IPS-18c (cell line): ENCODE measurements around the gene C9orf40.

ENCODE experiments used
- H3K4me3 ChIP-seq: 2 replicates; pipeline ENCODE4 v1.7.0; 2013; ENCODE audit warnings: low read depth, mild to moderate bottlenecking, low read length, moderate library complexity; ENCODE audit not compliant: insufficient read depth
- H3K9me3 ChIP-seq: one replicate; pipeline ENCODE4 v1.6.1; 2013; ENCODE audit warnings: mild to moderate bottlenecking, low read length, moderate library complexity; ENCODE audit not compliant: control insufficient read depth, insufficient read depth

C9orf40 gene

GRCh38 chr9:74949859-74950855 lies 2.6 kb downstream of the C9orf40 start:
- Histone ChIP-seq H3K9me3 (no peaks in the 10 kb centered on the region), H3K4me3 (no peak overlapping the region)

DNA sequence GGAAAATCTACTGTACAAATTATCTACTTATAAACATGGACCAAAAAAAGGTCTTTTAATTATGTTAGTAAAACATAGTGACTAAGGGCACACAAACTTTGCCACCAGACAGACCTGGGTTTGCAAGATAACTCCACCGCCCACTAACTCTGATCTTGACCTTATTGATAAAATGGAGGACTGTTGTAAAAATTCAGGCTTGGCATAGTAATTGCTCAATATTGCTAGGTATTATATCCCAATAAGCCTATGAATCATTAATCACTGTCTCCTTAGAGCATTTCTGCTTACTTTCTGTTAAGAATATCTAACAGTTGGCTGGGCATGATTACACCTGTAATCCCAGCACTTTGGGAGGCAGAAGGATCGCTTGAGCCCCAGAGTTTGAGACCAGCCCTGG lies 3.8 kb downstream of the C9orf40 start:
- no peaks in the 10 kb centered on the region for H3K9me3 ChIP-seq

GRCh38 chr9:74946686-74947085 lies 6.0 kb downstream of the C9orf40 start:
- no peak overlapping the region for H3K4me3 ChIP-seq
- H3K9me3 ChIP-seq: no peaks in the 10 kb centered on the region

More for the DNA sequence above, 3.8 kb downstream of the C9orf40 start:
- H3K4me3 ChIP-seq: no peak overlapping the region

GRCh38 chr9:74942801-74943200 lies 9.9 kb downstream of the C9orf40 start:
- no peaks in the 10 kb centered on the region for H3K9me3 ChIP-seq
- H3K4me3 ChIP-seq: no peak overlapping the region

GRCh38 chr9:74940600-74940999 lies 12.1 kb downstream of the C9orf40 start:
- H3K4me3 ChIP-seq: no peak overlapping the region
- no peaks in the 10 kb centered on the region for H3K9me3 ChIP-seq

DNA sequence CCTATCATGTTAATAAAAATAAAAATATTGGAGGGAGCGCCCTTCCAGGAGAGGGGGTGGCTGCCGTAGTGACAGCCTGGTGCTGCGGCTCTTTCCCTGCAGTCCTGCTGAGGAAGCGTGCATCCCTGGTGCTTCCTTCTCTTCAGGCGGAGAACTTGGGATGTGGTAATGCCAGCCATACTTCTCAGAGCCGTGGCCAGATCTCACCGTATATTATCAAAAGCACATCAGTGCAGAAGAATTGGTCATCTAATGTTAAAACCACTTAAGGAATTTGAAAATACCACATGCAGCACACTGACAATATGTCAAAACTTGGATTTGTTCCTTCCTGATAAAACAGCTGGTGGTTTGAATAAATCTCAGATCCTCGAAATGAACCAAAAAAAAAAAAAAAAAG lies 17.7 kb downstream of the C9orf40 start:
- no peak overlapping the region for H3K4me3 ChIP-seq
- no peaks in the 10 kb centered on the region for H3K9me3 ChIP-seq

GRCh38 chr9:74921737-74922136 lies 31.0 kb downstream of the C9orf40 start:
- Histone ChIP-seq H3K4me3 (no peak overlapping the region), H3K9me3 (no peaks in the 10 kb centered on the region)

DNA sequence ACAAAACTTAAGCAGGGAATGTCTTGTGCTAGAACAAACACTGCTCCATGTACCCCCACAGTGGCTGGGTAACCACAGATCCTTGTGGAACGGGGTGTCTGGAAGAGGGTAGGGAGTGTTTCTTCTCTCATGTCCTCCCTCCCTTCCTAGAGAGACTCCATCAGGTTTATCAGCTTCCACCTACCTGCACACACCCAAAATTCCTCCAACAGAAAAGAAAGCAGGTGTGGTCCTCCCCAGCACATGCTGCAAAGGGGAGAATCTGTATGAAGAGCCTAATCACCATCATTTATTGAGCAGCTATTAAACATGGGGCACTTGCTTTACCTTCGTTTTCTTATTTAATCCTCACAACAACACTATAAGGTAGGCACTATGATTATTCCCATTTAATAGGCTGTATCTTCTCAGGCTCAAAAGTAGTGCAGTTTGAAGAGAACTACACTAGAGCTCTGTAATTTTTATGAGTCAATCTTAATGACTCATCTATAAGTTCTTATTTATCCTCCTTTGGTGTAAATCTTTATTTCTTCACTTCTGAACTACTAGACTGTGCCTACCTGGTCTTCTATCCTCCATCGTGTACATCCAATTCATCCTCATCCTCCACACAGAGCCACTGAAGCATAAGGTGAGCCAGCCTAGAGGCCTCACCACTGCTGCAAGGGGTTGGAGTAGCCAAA lies 31.6 kb downstream of the C9orf40 start:
- Histone ChIP-seq H3K9me3 (no peaks in the 10 kb centered on the region), H3K4me3 (no peak overlapping the region)

DNA sequence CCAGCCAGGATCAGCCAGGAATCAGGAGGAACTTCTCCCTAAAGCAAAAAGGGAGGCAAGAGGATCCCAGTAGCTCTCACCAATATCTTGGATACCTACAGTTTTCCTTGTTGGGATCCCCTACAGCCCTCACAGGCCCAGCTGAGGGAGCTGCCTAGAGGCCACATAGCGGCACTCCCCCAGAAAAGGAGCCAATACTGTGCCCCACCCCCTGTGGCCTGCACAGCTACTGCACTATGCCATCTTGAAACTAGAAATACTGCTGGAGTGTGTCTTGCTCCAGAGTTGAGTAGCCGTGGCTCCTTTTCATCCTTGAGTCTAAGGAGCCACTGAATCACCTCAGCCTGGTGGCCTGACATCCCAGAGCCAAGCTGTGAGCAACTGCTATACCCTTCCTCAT lies 42.7 kb downstream of the C9orf40 start:
- Histone ChIP-seq H3K9me3 (no peaks in the 10 kb centered on the region), H3K4me3 (no peak overlapping the region)

GRCh38 chr9:74908665-74909064 lies 44.0 kb downstream of the C9orf40 start:
- no peaks in the 10 kb centered on the region for H3K9me3 ChIP-seq
- H3K4me3 ChIP-seq: no peak overlapping the region

- no peak overlapping the region for H3K4me3 ChIP-seq
- no peaks in the 10 kb centered on the region for H3K9me3 ChIP-seq
These were observed 45.6 kb downstream of the C9orf40 start for GRCh38 chr9:74907085-74907484.

DNA sequence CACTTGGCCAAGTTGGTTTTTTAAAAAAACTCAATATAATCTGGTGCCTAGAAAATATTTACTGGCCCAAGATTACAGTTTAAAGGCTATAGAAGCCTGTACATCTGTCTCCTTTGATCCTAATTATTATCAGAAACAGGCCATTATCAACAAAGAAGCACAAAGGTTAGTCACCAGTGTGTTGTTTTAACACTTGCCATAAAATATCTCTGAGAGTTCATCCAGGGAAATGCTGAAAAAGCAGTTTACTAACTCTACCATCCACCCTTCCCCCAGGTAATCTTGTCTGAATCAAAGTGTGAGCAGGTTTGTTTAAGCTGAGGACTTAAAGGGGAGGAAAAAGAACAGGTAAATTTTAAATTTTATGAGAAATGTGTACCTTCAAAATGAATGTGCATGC lies 51.7 kb downstream of the C9orf40 start:
- Histone ChIP-seq H3K4me3 (no peak overlapping the region), H3K9me3 (no peaks in the 10 kb centered on the region)
